Osteocyte (in vitro differentiated cells): ENCODE measurements around the gene VEPH1. TPM values are rescaled to one million over a fixed set of nuclear protein-coding genes. Genes with fewer than 3 reads are reported as not detected.
"Not testable (repeated sequence)": the region's sequence is repeated elsewhere in the genome, so short reads cannot be mapped to it uniquely, and the experiment has no call there.

ENCODE experiments used
- DNase-seq: peaks from one replicate; pipeline ENCODE4 v3.0.0; 2021; ENCODE audit warnings: mixed read lengths; ENCODE audit not compliant: unreplicated experiment; ENCODE audit errors: extremely low spot score
- H3K27ac Mint-ChIP-seq: one replicate; pipeline ENCODE4 v1.8.0; 2021; ENCODE audit warnings: mild to moderate bottlenecking, mixed read lengths; ENCODE audit not compliant: unreplicated experiment
- H3K27me3 Mint-ChIP-seq: one replicate; pipeline ENCODE4 v1.8.0; 2021; ENCODE audit warnings: mixed read lengths; ENCODE audit not compliant: unreplicated experiment
- H3K36me3 Mint-ChIP-seq: one replicate; pipeline ENCODE4 v1.8.0; 2021; ENCODE audit warnings: mixed read lengths; ENCODE audit not compliant: unreplicated experiment
- H3K4me1 Mint-ChIP-seq: one replicate; pipeline ENCODE4 v1.8.0; 2021; ENCODE audit warnings: mixed read lengths; ENCODE audit not compliant: unreplicated experiment
- H3K4me3 Mint-ChIP-seq: one replicate; pipeline ENCODE4 v1.8.0; 2021; ENCODE audit warnings: mild to moderate bottlenecking, moderate library complexity, mixed read lengths; ENCODE audit not compliant: unreplicated experiment
- H3K9me3 Mint-ChIP-seq: one replicate; pipeline ENCODE4 v1.8.0; 2021; ENCODE audit warnings: mixed read lengths; ENCODE audit not compliant: unreplicated experiment
- total RNA-seq: library from RNA; stranded (reverse); gene quantifications from 2 replicates; pipeline ENCODE4 v1.2.1, GENCODE V29; 2021
- TF ChIP-seq, protein P1 (sequence below): fragments of 200-600 bp; sonication (generic); IDR thresholded peaks from 2 replicates; pipeline ENCODE4 v1.5.0; 2021; ENCODE audit warnings: antibody characterized with exemption, mild to moderate bottlenecking, moderate library complexity

VEPH1 gene
- total RNA-seq, 1 donor from 2014 or later, result 0.46 TPM

DNA sequence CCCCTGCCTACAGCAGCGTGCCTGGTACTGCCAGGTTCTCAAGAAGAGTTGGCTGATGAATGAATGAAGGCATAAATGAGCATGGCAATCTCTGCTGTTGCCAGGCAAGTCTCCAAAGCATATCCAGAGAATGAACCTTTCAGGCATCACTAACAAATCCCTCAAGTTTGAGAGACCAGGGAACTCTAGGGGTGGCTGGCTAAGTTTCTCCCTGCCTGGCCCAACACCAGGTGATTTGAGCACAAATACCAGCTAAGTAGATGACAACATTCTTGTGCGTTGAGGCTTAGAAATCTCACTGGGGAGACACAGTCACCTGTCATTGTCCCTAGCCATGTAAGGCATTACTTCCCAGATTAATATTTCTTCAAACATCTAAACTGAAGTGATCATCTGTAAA, 147.9 kb downstream of the VEPH1 start:
- peaks cover 5% of the 10 kb centered on the region for H3K9me3 Mint-ChIP-seq
- H3K4me3 Mint-ChIP-seq, result no peak overlapping the region
- no peak for DNase-seq
- H3K36me3 Mint-ChIP-seq, result no peaks in the 10 kb centered on the region
- H3K4me1 Mint-ChIP-seq, result peaks cover 35% of the 10 kb centered on the region
- TF ChIP-seq, protein P1, sequence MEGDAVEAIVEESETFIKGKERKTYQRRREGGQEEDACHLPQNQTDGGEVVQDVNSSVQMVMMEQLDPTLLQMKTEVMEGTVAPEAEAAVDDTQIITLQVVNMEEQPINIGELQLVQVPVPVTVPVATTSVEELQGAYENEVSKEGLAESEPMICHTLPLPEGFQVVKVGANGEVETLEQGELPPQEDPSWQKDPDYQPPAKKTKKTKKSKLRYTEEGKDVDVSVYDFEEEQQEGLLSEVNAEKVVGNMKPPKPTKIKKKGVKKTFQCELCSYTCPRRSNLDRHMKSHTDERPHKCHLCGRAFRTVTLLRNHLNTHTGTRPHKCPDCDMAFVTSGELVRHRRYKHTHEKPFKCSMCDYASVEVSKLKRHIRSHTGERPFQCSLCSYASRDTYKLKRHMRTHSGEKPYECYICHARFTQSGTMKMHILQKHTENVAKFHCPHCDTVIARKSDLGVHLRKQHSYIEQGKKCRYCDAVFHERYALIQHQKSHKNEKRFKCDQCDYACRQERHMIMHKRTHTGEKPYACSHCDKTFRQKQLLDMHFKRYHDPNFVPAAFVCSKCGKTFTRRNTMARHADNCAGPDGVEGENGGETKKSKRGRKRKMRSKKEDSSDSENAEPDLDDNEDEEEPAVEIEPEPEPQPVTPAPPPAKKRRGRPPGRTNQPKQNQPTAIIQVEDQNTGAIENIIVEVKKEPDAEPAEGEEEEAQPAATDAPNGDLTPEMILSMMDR, result no peak
- no peaks in the 10 kb centered on the region for H3K27me3 Mint-ChIP-seq
- no peak overlapping the region for H3K27ac Mint-ChIP-seq

DNA sequence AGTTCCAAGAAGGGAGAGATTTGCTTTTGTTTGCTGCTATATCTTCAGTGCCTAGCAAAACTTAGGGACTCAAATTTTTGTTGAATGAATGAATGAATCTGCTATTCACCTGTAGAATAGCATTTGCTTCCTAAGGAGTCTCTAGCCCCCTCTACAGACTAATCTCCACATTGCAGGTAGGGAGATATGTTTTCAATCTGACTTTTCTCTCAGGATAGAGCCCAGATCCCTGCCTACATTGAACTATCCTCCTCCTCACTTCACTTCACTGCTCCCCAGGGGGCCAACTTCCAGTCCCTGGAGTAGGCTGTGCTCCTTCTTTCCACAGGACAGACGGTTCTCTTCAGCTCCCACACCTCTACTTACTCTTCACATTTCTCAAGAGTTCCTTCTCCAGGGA, 148.5 kb downstream of the VEPH1 start:
- DNase-seq, result no peak
- H3K4me1 Mint-ChIP-seq, result peaks cover 30% of the 10 kb centered on the region
- no peaks in the 10 kb centered on the region for H3K27me3 Mint-ChIP-seq
- no peak overlapping the region for H3K27ac Mint-ChIP-seq
- TF ChIP-seq, protein P1, result peak; percentile 47
- H3K4me3 Mint-ChIP-seq, result no peak overlapping the region
- H3K36me3 Mint-ChIP-seq, result no peaks in the 10 kb centered on the region
- peaks cover 6% of the 10 kb centered on the region for H3K9me3 Mint-ChIP-seq

DNA sequence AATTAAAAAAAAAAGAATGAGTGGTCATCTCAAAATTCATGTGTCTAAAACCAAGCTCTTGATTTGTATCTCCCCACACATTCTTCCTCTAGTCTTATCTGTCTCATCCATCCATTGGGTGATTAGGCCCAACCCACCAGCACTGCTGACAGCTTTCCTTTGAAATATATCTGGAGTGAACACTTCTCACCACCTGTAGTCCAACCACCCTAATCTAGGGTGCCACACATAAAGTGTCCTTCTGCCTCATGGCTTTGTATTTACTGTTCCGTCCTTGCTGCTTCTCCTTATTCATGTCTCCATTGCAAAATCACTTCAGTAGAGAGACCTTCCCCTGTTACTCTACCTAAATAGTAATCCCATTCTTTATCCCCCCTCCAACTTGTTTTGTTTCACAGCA, 149.0 kb downstream of the VEPH1 start:
- H3K9me3 Mint-ChIP-seq, result peaks cover 6% of the 10 kb centered on the region
- TF ChIP-seq, protein P1, result no peak
- H3K27ac Mint-ChIP-seq, result no peak overlapping the region
- peaks cover 25% of the 10 kb centered on the region for H3K4me1 Mint-ChIP-seq
- DNase-seq, result no peak
- no peak overlapping the region for H3K4me3 Mint-ChIP-seq
- H3K36me3 Mint-ChIP-seq, result no peaks in the 10 kb centered on the region
- no peaks in the 10 kb centered on the region for H3K27me3 Mint-ChIP-seq

DNA sequence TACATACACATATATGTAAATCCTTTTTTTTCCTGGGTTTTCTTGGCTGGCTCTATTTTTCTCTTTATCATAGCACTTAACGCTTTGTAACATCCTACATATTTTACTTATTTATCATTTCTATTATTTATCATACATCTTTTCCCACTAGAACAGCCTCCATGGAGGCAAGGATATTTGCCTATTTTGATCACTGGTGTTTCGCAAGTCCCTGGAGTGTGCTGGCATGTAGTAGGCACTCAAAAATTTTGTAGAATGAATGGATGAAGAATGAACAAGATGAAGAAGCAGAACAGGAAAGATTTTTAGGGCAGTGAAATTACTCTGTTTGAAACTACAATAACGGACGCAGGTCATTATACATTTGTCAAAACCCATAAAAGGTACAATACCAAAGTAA, 149.6 kb downstream of the VEPH1 start:
- Mint-ChIP-seq H3K4me1 (peaks cover 19% of the 10 kb centered on the region), H3K9me3 (peaks cover 6% of the 10 kb centered on the region)

DNA sequence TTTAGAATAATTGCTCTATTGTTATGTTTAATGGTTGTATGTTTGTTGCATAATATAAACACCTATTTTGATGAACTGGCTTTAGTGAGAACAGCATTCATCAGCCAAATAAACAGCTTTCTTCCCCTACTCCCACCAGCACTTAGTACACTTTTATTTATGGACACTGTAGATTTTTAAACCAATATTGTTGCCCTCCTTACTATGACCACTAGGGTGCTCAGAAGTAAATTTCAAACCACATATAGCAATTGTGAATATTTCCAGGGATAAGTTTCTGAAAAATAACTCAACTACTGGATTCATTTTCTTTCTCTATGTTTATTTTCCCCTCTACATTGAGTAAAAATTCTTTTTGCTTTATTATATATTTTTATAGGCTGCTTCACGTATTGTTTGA, 151.2 kb downstream of the VEPH1 start:
- Mint-ChIP-seq H3K9me3 (peaks cover 6% of the 10 kb centered on the region), H3K27ac (no peak overlapping the region)
- DNase-seq, result no peak

More for the DNA sequence above, 149.6 kb downstream of the VEPH1 start:
- no peak for DNase-seq
- Mint-ChIP-seq H3K27ac (no peak overlapping the region), H3K36me3 (no peaks in the 10 kb centered on the region), H3K27me3 (no peaks in the 10 kb centered on the region), H3K4me3 (no peak overlapping the region)
- TF ChIP-seq, protein P1, result no peak

DNA sequence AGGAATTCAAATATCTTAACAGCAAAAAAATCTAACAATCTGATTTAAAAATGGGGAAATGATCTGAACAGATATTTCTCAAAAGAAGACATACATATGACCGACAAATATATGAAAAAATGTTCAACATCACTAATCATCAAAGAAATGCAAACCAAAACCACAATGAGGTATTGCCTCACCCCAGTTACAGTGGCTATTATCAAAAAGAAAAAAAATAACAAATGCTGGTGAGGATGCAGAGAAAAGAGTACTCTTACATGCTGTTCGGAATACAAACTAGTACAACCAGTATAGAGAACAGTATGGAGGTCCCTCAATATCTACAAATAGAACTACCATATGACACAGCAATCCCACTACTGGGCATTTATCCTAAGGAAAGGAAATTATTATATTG, 152.6 kb downstream of the VEPH1 start:
- DNase-seq, H3K9me3 Mint-ChIP-seq, H3K4me1 Mint-ChIP-seq, H3K27me3 Mint-ChIP-seq, H3K36me3 Mint-ChIP-seq, H3K27ac Mint-ChIP-seq, H3K4me3 Mint-ChIP-seq: not testable (repeated sequence)

More for the DNA sequence above, 151.2 kb downstream of the VEPH1 start:
- Mint-ChIP-seq H3K36me3 (no peaks in the 10 kb centered on the region), H3K27me3 (no peaks in the 10 kb centered on the region), H3K4me1 (peaks cover 12% of the 10 kb centered on the region), H3K4me3 (no peak overlapping the region)
- TF ChIP-seq, protein P1, result peak; percentile 30

DNA sequence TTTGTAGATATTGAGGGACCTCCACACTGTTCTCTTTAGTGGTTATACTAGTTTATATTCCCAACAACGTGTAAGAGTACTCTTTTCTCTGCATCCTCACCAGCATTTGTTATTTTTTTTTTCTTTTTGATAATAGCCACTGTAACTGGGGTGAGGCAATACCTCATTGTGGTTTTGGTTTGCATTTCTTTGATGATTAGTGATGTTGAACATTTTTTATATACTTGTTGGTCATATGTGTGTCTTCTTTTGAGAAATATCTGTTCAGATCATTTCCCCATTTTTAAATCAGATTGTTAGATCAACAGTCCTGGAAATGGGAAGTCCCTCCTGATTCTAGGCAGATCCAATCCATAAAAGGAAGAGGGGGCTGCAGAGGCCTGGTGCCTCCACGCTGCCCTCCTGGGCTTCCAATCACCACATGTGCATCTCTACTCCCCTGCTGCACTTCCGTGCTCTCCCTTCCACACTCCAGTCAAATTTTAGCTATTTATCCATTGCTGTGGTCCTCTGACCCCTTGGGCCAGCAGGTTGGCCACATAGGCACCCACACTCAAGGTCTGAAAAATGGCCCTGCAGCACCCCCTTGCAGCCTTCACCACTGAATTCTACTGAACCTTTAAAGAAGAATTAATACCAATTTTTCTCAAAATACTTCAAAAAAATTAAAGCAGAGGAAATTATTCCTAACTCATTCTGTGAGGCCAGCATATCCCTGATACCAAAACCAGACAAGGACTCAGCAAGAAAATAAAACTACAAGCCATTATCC, 154.7 kb downstream of the VEPH1 start:
- not testable (repeated sequence) for H3K4me3 Mint-ChIP-seq, H3K4me1 Mint-ChIP-seq, H3K27ac Mint-ChIP-seq, H3K36me3 Mint-ChIP-seq, H3K9me3 Mint-ChIP-seq, DNase-seq, H3K27me3 Mint-ChIP-seq
